ENCODE measurements around the gene RBBP5.

Gene RBBP5

GRCh38 chr1:205129447-205130029 is 7.8 kb upstream of the RBBP5 start:
- DNase-seq (ENCODE audit: low spot score): no peak

- no peak for DNase-seq (ENCODE audit: low spot score)
Observed at GRCh38 chr1:205128050-205128449, 6.3 kb upstream of the RBBP5 start.

- DNase-seq (ENCODE audit: low spot score): no peak
Observed at GRCh38 chr1:205127646-205128045, 5.9 kb upstream of the RBBP5 start.

DNA sequence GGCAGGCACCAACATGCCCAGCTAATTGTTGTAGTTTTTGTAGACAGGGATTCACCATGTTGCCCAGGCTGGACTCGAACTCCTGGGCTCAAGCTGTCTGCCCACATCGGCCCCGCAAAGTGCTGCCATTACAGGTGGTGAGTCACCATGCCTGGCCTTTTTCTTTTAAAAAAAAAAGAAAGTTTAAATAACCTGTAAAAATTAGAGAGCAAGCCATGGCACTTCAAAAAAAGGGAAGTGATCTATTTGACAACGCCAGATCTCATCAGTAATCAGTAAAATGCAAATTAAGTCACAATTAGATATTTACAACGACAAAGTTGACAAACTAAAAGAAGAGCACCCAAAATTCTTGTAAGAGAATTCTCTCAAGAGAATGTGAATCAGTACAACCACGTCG is 2.9 kb upstream of the RBBP5 start:
- DNase-seq (ENCODE audit: low spot score): no peak

- DNase-seq (ENCODE audit: low spot score): no peak
Observed at GRCh38 chr1:205122489-205122882, 708 bp upstream of the RBBP5 start.

GRCh38 chr1:205118752-205119151 is 3.0 kb downstream of the RBBP5 start:
- no peak for DNase-seq (ENCODE audit: low spot score)

GRCh38 chr1:205111354-205111753 is 10.4 kb downstream of the RBBP5 start:
- no peak for DNase-seq (ENCODE audit: low spot score)

- no peak for DNase-seq (ENCODE audit: low spot score)
Observed at GRCh38 chr1:205109711-205110110, 12.1 kb downstream of the RBBP5 start.

DNA sequence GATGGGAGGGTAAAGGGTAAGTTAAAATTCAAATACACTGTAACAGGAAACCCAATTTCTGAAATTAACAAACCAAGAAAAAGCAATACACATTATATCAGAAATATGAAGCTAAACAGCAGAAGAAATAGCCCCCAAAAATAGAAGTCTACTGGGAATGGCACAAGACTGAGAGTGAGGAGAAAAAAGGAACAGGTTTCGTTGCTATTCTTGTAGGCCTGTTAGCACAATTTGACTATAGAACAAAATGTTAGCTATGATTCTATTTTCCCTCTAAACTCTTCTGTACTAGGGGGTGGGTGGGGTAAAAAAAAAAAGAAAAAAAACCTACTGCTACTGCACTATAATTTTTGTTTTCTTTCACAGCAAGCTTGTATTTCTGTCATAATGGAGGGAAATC is 12.5 kb downstream of the RBBP5 start:
- DNase-seq (ENCODE audit: low spot score): no peak

DNA sequence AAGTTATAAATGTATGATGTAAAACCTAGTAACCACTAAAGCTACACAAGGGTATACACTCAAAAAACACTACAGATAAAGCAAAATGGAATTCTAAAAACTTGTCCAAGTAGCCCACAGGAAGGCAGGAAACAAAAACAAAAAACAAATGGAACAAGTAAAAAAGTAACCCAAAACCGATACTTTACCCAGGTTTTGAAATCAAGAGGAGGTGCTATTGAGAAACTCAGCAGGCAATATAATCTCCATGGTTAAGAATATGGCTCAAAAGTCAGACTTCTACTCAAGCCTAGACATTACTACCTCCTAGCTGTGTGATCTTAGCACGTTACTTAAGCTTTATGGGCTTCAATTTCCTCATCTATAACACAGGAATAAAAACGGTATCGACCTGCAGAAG is 13.3 kb downstream of the RBBP5 start:
- DNase-seq (ENCODE audit: low spot score): no peak

DNA sequence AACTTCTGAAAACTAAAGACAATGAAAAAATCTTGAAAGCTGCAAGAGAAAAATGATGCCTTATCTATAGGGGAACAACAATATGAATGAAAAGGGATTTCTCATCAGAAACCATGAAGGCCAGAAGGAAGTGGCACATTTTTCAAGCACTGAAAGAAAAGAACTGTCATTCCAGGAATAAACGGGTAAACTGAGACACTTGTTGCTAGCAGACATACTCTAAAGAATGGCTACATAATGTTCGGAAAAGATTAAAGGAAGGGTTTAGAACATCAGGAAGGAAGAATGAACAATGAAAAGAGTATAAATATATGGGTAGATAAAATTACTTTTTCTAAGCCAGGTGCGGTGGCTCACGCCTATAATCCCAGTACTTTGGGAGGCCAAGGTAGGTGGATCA is 14.5 kb downstream of the RBBP5 start:
- no peak for DNase-seq (ENCODE audit: low spot score)

- DNase-seq (ENCODE audit: low spot score): no peak
Observed at GRCh38 chr1:205102404-205102803, 19.4 kb downstream of the RBBP5 start.

- no peak for DNase-seq (ENCODE audit: low spot score)
Observed at GRCh38 chr1:205098242-205098641, 23.5 kb downstream of the RBBP5 start.

DNA sequence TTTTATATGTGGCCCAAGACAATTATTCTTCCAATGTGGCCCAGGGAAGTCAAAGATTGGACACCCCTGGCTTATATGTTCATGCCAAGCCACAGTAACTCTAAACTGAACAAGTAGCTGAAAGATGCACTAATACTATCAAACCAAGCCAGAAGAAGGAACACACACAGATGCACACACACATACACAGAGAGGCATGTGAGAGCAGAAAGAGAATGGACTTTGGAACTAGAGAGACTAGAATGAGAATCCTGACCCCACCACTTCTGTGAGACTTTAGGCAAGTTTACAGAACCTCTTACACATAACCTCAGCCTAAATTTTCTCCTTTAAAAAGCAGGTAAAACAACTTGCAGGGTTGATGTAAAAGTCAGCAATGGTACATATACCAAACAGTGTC is 26.4 kb downstream of the RBBP5 start:
- no peak for DNase-seq (ENCODE audit: low spot score)

DNA sequence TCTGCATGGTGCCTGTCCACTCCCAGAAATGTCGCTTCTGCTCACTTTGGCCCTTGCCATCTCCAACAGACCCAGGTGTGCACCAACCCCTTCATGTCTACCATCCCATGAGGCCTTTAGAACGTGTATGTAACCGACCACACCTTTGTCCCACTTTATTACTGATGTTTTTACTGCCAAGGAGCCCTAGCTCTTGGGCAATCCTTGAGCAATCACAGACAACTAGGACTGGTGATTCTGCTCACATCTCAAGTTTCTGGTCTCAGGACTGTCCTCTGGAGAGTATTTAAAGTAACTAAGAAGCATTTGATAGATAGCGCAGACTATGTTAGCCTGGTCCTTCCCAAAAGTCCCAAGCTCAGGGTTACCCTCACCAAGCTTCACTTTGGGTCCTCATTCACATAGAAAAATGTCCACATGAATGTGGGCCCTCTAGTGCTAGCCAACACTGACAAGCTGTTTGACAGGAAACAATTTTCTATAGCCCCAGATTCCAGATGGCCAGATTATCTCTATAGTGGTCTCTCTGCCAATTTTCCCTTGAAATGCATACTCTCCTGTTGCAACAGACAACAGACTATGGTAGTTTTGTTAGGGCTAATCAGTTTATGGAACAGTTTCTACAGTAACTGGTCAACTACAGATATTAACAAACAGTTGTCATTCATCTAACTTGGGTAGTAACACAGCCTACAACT is 30.6 kb downstream of the RBBP5 start:
- no peak for DNase-seq (ENCODE audit: low spot score)

- DNase-seq (ENCODE audit: low spot score): no peak
Observed at GRCh38 chr1:205088341-205088740, 33.4 kb downstream of the RBBP5 start.

DNA sequence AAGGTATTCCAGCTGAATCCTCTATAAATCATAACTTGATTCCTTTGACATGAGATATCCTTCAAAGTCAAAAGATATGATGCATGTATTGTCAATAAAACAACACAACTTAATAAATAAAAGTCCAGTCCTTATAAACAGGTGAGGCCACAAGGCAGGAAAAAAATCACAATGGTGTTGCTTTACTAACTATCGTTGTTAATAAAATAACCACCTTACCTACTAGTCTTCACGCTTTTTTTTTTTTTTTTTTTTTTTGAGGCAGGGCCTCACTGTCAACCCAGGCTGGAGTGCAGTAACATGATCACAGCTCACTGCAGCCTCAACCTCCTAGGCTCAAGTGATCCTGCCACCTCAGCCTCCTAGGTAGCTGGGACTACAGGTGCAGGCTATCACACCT is 37.4 kb downstream of the RBBP5 start, which contains the start of gene TMEM81:
Gene TMEM81 (minus strand): TSS at position 101 of the 400 bp plus-strand sequence. CDS start 140 bp downstream, outside the sequence.
- no peak for DNase-seq (ENCODE audit: low spot score)

- DNase-seq (ENCODE audit: low spot score): no peak
Observed at GRCh38 chr1:205082431-205082830, 39.3 kb downstream of the RBBP5 start.

DNA sequence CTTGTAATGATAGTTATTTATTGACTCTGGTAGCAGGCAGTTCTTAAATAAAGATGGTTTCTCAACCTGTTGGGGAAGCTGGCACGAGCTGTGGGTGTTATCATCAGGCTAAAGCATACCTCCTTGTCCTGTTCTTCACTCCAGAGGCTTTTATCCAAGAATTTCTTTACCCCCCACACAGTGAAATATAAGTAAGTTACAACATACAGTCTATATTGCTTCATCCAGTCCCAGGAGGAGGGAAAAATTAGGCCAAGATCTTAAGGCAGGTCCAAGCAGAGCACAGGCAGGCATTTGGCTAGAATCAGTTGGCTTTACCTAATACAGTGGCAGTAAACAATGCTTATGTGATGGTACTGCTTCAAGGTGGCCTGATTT is 43.9 kb downstream of the RBBP5 start:
- DNase-seq (ENCODE audit: low spot score): no peak

DNA sequence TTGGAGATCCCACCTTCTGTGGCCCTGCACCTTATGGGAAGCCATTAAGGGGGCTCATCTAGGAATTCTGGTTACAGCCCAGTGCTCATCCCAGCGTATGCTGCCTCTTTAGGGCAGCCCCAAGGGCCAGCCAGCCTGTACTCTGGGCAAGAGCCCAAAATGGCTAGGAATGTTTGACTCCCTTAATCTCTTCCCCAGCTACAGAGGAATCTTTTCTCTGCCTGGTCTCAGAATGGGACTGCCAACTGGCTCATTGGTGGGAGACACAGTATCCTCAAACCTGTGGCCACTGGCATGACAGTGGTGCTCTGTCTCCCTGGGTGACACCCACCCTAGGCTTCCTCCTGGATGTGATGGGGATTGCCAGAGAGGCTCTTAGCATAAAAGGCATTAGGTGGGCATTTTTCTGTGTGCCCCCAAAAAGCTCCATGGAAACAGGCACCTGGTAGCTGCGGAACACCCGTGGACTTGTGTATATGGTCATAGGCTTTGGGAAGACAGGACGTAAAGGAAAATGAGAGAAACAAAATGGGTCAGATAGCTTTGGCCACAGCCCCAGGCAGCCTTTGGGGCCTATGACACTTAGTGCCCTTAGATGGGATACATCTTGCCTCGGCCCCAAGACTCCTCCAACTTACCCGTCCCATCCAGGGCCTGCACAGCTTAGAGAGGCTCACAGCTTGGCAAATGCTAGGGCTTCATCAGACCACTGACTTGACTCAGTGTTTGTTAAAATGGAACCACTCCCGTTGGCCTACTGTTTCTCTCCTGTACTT is 44.4 kb downstream of the RBBP5 start:
- no peak for DNase-seq (ENCODE audit: low spot score)

DNA sequence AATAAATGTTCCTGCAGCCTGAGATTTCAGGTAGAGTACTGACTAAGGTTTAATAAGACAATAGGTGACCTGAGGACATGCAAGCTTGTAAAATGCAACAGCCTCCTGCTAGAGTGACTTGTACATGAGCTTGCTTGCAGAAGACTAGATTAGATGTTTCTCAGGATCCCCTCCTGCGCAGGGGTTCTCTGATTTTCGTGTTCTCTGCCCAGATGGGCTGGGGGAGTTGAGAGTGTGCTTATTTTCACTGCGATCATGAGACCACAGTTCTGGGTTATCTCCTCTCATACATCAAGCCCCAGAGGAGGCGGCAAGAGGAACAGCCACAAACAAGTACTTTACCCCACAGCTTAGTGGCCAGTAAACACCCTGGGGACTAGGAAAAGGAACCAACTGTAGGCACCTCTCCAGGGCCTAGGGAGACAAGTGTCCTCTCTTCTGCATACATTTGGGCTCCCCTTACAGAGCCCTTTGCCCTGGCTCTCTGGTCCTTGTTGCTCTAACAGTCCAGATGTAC is 45.5 kb downstream of the RBBP5 start:
- no peak for DNase-seq (ENCODE audit: low spot score)

GRCh38 chr1:205075642-205076155 is 46.1 kb downstream of the RBBP5 start:
- DNase-seq (ENCODE audit: low spot score): no peak

DNA sequence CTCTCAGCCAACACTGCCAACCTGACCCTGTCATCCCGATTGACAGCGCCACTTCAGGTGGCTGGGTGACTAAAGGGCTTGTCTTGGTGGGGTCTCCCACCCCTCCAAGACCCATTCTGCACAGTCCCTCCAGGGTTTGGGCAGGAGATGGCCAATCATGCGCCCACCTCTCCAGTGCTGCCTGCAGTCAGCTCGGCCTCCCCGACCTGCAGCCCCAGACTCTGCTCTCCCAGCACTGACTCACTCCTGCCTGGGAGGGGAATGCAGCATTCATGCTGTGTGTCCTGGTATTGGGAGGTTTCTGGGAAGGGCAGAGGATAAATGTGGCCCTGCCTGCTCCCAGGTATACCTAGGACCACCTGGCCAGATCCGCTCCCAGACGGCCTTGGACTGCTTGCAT is 47.3 kb downstream of the RBBP5 start:
- DNase-seq (ENCODE audit: low spot score): no peak

All from CD4-positive, alpha-beta T cell treated with Interleukin-6 at 100 ng/mL for 8 hours (primary cell).